Gastrocnemius medialis (tissue), 4 donors: ENCODE data around the gene PIGX.

Source experiments
- CTCF ChIP-seq, 5 experiments: fragments of 450-650 bp in 3 of 5; fragments of 200-600 bp in 2 of 5; sonication (generic) in 2 of 5; IDR thresholded peaks in 4 of 5; conservative IDR thresholded peaks in 1 of 5; 1 replicate in 4 of 5; 2 replicates in 1 of 5; pipeline ENCODE4 v1.5.1; 2016 to 2019; ENCODE audit warnings: antibody characterized with exemption in 5 of 5, mild to moderate bottlenecking in 3 of 5, moderate library complexity in 3 of 5
- POLR2A ChIP-seq, 2 donors: fragments of 450-650 bp; IDR thresholded peaks; one replicate each; pipeline ENCODE4 v1.6.1; 2017; ENCODE audit warnings: antibody characterized with exemption in 2 of 2, mild to moderate bottlenecking in 2 of 2, moderate library complexity in 2 of 2

GRCh38 chr3:196740481-196741248 is 28.5 kb downstream of the PIGX start:
- TF ChIP-seq CTCF (IDR thresholded peaks at IDR 0.05 in 4 of 5, conservative IDR thresholded peaks at IDR 0.05 in 1 of 5) (no peak), POLR2A (IDR thresholded peaks at IDR 0.05) (no peak)
